ENCODE results near the gene SH3GL1.

SH3GL1 gene

DNA sequence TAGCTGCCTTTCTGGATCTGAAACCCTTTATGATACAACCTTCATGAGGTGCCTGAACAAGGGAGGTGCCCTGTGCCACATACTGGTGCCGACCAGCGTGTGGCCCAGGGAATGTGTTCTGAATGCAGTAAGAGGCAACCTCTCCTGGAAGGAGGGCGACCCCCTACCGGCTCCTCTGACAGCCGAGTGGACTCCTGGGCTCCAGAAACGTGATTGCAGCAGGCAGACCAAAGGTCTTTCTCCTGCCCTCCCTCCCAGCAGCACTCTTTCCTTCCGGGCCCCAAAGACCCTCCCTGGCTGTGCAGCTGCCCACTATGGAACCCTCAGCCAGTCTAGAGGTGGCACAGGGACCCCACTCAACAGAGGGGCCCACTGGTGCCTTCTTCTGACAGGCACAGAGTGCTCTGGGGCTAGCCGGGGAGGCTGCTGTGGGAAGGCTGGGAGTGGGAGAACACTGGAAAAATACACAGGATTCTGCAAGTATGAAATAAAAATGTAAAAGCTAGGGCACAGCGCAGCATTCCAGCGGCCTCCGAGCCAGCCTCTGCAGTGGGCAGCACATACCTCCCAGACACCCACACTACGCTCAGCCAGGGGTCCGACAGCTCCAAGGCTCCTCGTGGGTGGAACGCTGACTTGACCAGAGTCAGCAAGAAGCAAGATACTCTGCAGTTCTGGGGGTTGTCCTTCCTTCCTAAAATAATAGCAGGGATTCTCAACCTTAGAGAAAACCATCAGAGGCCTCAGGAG, 14.9 kb downstream of the SH3GL1 start:
- TF ChIP-seq, protein P1, sequence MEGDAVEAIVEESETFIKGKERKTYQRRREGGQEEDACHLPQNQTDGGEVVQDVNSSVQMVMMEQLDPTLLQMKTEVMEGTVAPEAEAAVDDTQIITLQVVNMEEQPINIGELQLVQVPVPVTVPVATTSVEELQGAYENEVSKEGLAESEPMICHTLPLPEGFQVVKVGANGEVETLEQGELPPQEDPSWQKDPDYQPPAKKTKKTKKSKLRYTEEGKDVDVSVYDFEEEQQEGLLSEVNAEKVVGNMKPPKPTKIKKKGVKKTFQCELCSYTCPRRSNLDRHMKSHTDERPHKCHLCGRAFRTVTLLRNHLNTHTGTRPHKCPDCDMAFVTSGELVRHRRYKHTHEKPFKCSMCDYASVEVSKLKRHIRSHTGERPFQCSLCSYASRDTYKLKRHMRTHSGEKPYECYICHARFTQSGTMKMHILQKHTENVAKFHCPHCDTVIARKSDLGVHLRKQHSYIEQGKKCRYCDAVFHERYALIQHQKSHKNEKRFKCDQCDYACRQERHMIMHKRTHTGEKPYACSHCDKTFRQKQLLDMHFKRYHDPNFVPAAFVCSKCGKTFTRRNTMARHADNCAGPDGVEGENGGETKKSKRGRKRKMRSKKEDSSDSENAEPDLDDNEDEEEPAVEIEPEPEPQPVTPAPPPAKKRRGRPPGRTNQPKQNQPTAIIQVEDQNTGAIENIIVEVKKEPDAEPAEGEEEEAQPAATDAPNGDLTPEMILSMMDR (IDR thresholded peaks at IDR 0.05; ENCODE audit: low read depth, low read length) = no peak
- no peak overlapping the region for H3K4me3 ChIP-seq (replicated peaks in 1 of 2; ENCODE audit: low read depth in 2 of 2, low read length in 2 of 2)
- DNase-seq (ENCODE audit: low read depth in 2 of 2) = no peak

DNA sequence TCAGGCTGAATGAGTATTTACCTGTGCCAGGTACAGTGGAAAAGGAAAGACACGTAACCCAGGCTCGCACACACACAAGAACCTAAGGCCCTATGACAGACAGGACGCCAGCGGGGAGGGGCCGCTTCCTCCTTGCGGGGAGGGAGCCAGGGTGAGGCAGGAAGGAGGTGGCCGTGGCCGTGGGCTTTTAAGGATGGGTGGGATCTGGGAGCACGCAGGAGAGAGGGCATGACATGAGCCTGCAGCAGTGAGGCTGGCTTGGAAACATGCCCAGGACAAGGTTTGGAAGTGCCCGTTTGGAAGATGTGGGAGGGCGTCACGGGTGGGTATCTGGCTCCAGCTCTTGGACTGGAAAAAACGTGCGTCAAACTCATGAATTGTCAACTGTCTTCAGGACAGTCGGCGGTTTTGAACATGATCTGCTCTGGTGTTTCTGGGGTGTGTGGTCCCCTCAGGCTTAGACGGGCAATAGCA, 20.1 kb downstream of the SH3GL1 start:
- no peak overlapping the region for H3K4me3 ChIP-seq (replicated peaks in 1 of 2; ENCODE audit: low read depth in 2 of 2, low read length in 2 of 2)
- no peak for DNase-seq (ENCODE audit: low read depth in 2 of 2)

DNA sequence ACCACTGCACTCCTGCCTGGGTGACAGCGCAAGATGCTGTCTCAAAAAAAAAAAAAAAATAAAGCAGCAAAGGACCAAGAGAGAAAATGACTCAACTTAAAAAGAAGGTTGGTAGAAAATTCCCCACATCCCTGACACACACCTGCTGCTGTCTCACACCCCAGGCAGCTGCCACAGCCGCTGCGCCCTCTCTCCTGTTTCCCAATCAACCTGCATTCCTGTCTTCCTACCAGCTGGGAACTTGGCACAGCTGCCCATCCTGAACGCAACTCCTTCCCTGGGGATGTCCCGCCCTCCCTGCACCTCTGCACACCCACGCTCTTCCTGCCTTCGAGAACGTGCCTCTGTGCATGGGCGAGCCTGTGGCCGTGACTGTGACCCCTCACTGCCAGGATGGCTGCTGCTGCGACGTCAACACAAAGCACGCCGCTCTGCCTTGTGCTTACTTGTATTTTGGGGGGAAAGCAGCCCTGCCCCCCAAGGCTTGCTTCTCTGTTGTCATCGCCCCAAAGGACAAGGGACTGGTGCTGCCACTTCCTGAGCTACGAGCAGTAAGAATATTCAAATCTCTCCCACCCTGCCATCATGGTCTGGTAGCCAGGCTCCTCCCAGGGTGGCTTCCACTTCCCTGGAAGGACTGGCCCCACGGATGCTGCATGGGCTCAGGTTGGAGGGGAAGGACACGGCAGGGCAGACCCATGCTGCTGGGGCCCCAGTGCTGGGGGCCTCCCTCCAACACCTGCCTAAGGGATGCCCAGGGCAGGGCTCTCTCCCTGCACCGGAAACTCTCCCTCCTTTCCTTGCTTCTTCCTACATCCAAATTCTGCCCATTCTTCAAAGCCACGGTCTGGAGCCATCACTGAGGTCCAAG, 20.7 kb downstream of the SH3GL1 start:
- DNase-seq (ENCODE audit: low read depth in 2 of 2) = peak; percentile 70 to 89
- no peak overlapping the region for H3K4me3 ChIP-seq (replicated peaks in 1 of 2; ENCODE audit: low read depth in 2 of 2, low read length in 2 of 2)
- TF ChIP-seq, protein P1 (IDR thresholded peaks at IDR 0.05; ENCODE audit: low read depth, low read length) = no peak

More for the DNA sequence above, 20.1 kb downstream of the SH3GL1 start:
- TF ChIP-seq, protein P1 (IDR thresholded peaks at IDR 0.05; ENCODE audit: low read depth, low read length) = no peak

DNA sequence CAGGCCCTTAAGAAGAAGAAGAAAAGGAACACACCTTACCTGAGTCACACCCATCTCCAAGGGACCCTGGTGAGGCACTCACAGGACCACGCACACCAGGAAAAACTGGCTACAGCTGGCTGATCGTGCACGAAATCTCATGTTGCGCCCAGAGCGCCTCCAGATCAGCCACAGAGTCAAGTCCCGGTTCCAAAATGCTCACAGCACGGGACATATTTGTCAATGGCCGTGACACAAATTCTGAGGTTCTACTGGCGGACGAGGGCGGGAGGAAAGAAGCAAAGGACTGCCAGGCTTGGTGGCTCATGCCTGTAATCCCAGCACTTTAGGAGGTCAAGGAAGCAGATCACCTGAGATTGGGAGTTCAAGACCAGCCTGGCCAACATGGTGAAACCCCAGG, 21.5 kb downstream of the SH3GL1 start:
- DNase-seq (ENCODE audit: low read depth in 2 of 2) = no peak
- TF ChIP-seq, protein P1 (IDR thresholded peaks at IDR 0.05; ENCODE audit: low read depth, low read length) = no peak
- no peak overlapping the region for H3K4me3 ChIP-seq (replicated peaks in 1 of 2; ENCODE audit: low read depth in 2 of 2, low read length in 2 of 2)

DNA sequence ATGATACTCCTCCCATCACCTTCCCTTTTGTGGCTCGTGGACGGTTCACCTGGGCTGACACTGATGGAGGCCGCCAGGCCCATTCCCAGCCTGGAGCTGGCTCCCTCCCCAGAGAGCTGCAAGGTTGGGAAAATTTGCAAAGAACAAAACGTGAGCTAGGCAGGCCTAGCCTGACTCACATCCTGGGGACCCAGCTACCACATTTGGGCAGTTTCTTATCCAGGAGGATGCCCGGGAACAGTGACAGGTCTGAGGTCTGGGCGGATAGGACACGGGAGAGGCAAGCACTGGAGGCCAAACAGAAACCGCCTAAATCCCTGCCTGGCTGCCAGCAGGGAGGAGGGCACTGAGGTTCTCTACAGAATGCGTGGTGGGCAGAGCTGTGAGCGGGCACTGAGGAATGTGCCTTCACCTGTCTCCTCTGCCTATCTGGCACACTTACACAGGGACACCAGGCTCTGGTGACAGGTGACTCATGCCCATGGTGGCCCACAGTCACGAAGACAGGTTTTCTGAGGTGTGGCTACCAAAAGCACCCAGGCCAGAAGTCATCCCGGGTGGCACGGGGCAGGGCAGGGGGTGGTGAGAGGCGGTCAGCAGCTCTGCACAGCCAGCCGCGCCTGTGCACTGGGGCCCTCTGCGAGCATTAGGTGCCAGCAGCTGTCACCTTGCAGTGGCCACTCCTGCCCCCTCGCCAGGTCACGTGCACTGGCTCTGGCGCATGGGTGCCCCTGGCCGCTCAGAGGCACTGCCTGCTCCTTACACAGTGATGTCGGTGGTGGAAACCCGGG, 23.2 kb downstream of the SH3GL1 start:
- TF ChIP-seq, protein P1 (IDR thresholded peaks at IDR 0.05; ENCODE audit: low read depth, low read length) = no peak
- no peak for DNase-seq (ENCODE audit: low read depth in 2 of 2)
- no peak overlapping the region for H3K4me3 ChIP-seq (replicated peaks in 1 of 2; ENCODE audit: low read depth in 2 of 2, low read length in 2 of 2)

DNA sequence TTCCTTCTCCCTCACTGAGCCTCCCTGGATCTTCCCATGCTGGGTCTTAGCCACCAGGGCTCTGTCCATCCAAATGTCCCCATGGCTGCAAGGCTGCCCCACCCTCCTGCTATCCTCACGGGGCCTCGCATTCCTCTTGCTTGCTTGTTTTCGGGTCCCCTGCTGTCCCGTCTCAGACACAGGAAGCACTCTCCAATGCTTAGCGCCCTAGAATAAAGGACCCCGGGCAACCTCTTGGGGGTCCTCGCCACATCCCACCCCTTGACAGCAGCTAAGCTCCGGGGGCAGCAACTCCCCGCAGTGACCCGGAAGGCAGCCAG, 23.7 kb downstream of the SH3GL1 start:
- no peak for DNase-seq (ENCODE audit: low read depth in 2 of 2)
- no peak overlapping the region for H3K4me3 ChIP-seq (replicated peaks in 1 of 2; ENCODE audit: low read depth in 2 of 2, low read length in 2 of 2)
- TF ChIP-seq, protein P1 (IDR thresholded peaks at IDR 0.05; ENCODE audit: low read depth, low read length) = no peak

Data from cardiac fibroblast (primary cell).